ENCODE results near the gene TRPM4.
A peak's percentile ranks its signal among the peaks of the same experiment; 100 is the strongest.

The TRPM4 gene

DNA sequence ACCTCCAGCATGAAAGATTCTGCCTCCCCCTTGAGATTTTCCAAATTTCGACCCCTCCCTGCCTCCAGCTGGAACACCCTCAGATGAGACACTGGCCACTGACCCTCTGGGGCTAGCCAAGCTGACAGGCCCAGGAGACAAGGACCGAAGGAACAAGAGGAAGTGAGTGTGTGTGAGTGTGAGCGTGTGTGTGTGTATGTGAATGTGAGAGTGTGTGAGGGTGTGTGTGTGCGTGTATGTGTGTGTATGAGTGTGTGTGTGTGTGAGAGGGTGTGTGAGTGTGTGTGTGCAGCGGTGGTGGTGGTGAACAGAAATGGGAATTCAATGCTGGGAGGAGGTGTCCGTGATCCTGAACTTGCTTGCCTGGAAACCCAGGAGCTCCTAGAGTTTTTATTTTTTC, 16.2 kb upstream of the TRPM4 start:
- TF ChIP-seq, protein P1, sequence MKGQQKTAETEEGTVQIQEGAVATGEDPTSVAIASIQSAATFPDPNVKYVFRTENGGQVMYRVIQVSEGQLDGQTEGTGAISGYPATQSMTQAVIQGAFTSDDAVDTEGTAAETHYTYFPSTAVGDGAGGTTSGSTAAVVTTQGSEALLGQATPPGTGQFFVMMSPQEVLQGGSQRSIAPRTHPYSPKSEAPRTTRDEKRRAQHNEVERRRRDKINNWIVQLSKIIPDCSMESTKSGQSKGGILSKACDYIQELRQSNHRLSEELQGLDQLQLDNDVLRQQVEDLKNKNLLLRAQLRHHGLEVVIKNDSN (IDR thresholded peaks at IDR 0.05): no peak
- TF ChIP-seq NFIC (IDR thresholded peaks at IDR 0.05) (no peak), TAF1 (IDR thresholded peaks at IDR 0.05; ENCODE audit: low read depth) (no peak), FOXM1 (IDR thresholded peaks at IDR 0.05; ENCODE audit: borderline replicate concordance, low read depth) (no peak), EGR1 (IDR thresholded peaks at IDR 0.05) (no peak), CEBPB (IDR thresholded peaks at IDR 0.05) (no peak), EP300 (IDR thresholded peaks at IDR 0.05; ENCODE audit: borderline replicate concordance) (no peak), CREB1 (IDR thresholded peaks at IDR 0.05; ENCODE audit: low read depth) (no peak), ZBTB7A (IDR thresholded peaks at IDR 0.05; ENCODE audit: low read depth) (no peak), RAD21 (IDR thresholded peaks at IDR 0.05; ENCODE audit: low read depth) (no peak)
- TF ChIP-seq, protein P2, sequence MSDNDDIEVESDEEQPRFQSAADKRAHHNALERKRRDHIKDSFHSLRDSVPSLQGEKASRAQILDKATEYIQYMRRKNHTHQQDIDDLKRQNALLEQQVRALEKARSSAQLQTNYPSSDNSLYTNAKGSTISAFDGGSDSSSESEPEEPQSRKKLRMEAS (IDR thresholded peaks at IDR 0.05): no peak
- TF ChIP-seq, protein P3, sequence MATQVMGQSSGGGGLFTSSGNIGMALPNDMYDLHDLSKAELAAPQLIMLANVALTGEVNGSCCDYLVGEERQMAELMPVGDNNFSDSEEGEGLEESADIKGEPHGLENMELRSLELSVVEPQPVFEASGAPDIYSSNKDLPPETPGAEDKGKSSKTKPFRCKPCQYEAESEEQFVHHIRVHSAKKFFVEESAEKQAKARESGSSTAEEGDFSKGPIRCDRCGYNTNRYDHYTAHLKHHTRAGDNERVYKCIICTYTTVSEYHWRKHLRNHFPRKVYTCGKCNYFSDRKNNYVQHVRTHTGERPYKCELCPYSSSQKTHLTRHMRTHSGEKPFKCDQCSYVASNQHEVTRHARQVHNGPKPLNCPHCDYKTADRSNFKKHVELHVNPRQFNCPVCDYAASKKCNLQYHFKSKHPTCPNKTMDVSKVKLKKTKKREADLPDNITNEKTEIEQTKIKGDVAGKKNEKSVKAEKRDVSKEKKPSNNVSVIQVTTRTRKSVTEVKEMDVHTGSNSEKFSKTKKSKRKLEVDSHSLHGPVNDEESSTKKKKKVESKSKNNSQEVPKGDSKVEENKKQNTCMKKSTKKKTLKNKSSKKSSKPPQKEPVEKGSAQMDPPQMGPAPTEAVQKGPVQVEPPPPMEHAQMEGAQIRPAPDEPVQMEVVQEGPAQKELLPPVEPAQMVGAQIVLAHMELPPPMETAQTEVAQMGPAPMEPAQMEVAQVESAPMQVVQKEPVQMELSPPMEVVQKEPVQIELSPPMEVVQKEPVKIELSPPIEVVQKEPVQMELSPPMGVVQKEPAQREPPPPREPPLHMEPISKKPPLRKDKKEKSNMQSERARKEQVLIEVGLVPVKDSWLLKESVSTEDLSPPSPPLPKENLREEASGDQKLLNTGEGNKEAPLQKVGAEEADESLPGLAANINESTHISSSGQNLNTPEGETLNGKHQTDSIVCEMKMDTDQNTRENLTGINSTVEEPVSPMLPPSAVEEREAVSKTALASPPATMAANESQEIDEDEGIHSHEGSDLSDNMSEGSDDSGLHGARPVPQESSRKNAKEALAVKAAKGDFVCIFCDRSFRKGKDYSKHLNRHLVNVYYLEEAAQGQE (IDR thresholded peaks at IDR 0.05; ENCODE audit: low read depth): no peak

DNA sequence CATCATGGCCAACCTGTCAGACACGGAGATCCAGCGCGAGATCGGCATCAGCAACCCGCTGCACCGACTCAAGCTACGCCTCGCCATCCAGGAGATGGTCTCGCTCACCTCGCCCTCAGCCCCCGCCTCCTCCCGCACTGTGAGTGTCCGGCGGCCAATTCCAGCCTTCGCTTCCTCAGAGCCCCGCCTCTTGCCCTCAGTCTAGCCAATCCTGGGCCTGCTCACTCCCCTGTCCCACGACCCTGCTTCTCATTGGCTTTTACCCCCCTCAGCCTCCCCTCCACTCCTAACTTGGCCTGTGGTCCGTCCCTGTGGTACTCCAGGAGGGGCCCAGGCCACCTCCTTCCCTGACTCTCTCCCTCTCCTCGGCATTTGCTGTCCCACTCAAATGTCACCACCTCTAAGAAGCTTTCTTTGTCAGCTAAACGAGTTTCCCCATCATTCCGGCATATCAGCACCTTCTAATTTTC, 14.7 kb upstream of the TRPM4 start:
- TF ChIP-seq ZBTB7A (IDR thresholded peaks at IDR 0.05; ENCODE audit: low read depth) (0 out of 2 replicates have a peak, but pooled peaks have one; percentile 48), RAD21 (IDR thresholded peaks at IDR 0.05; ENCODE audit: low read depth) (no peak), TEAD4 (IDR thresholded peaks at IDR 0.05) (no peak), FOXM1 (IDR thresholded peaks at IDR 0.05; ENCODE audit: borderline replicate concordance, low read depth) (no peak), NFIC (IDR thresholded peaks at IDR 0.05) (no peak), EP300 (IDR thresholded peaks at IDR 0.05; ENCODE audit: borderline replicate concordance) (no peak), TAF1 (IDR thresholded peaks at IDR 0.05; ENCODE audit: low read depth) (0 out of 2 replicates have a peak, but pooled peaks have one; percentile 37)
- TF ChIP-seq, protein P2 (IDR thresholded peaks at IDR 0.05): peak; percentile 68
- TF ChIP-seq, protein P3 (IDR thresholded peaks at IDR 0.05; ENCODE audit: low read depth): no peak

DNA sequence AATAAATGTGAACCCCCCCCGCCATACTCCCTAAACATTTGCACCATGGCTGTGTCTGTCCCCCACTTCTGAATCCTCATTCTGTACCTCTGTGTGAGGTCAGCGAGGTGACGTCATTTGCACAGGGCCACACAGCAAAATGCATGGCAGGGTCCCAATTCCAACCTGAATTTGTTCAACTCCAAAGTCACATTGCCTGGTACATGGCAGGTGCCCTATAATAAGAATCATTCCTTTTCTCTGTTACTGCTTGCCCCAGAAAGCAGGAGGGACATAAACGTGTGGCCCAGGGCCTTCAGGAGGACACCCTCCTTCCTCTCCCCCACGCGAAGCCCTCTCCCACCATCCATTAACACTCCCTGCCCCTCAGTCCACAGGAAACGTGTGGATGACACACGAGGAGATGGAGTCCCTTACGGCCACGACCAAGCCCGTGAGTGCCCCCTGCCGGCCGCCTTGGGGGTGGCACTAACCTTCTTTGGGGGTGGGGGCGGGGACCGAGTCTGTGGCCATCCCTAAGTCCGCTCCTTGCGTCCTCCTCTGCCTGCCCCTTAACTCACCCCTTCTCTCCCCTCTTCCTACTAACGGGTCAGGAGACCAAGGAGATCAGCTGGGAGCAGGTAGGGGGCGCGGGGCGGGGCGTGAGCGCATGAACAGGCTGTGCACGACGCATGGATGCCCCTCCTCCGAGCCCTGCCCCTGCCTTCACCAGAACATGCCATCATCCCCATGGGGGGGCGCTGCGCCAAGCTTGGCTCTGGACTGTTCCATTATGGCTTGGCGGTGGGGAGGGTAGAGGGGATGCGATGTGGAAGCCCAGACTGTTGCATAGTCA, 11.8 kb upstream of the TRPM4 start:
- TF ChIP-seq EP300 (IDR thresholded peaks at IDR 0.05; ENCODE audit: borderline replicate concordance) (0 out of 2 replicates have a peak, but pooled peaks have one; percentile 20), YY1 (IDR thresholded peaks at IDR 0.05; ENCODE audit: low read depth) (peak; percentile 78), RAD21 (IDR thresholded peaks at IDR 0.05; ENCODE audit: low read depth) (peak; percentile 79), TAF1 (IDR thresholded peaks at IDR 0.05; ENCODE audit: low read depth) (no peak), TCF12 (IDR thresholded peaks at IDR 0.05; ENCODE audit: low read depth) (no peak; the same call in 1 of the 2 replicates), ZBTB7A (IDR thresholded peaks at IDR 0.05; ENCODE audit: low read depth) (peak; percentile 53; the same call in 1 of the 2 replicates)
- TF ChIP-seq, protein P2 (IDR thresholded peaks at IDR 0.05): peak; percentile 75

DNA sequence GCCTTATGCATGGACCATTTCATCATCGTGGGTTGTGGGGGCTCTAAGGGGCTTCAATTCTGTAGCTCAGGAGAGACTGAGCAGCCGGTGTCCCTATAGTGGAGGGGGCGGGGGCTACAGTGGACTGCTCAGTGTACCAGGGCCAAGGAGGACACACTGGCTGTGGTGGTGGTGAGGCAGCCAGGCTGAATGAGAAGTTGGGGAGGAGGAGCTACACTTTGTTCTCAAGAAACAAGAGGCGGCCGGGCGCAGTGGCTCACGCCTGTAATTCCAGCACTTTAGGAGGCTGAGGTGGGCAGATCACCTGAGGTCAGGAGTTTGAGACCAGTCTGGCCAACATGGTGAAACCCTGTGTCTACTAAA, 11.2 kb upstream of the TRPM4 start:
- TF ChIP-seq ZBTB7A (IDR thresholded peaks at IDR 0.05; ENCODE audit: low read depth): 0 out of 2 replicates have a peak, but pooled peaks have one; percentile 6

DNA sequence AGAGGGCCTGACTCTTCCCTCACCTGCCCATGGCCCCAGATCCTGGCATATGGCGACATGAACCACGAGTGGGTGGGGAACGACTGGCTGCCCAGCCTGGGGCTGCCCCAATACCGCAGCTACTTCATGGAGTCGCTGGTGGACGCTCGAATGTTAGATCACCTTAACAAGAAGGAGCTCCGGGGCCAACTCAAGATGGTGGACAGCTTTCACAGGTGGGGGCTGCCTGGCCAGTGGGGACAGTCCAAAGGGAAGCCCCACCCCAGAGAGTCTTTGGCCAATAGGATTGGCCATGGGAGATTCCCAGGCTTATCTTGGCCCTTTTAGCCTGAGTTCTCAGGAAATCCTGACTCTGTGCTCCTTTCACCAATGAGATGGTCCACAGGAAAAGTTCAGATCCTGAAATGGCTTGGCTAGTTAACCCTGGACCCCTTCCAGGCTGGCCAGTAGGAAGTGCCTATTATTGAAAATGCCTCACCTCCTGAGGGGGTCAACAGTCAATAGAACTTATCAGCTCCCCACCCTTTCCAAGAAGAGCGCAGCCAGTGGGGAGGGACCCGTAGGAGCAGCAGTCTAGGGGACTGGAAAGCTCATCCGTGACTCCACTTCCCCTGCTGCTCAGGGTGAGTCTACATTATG, 9.4 kb upstream of the TRPM4 start:
- TF ChIP-seq TAF1 (IDR thresholded peaks at IDR 0.05; ENCODE audit: low read depth): no peak
- no peak for TF ChIP-seq ZBTB7A (IDR thresholded peaks at IDR 0.05; ENCODE audit: low read depth)
- no peak for TF ChIP-seq CREB1 (IDR thresholded peaks at IDR 0.05; ENCODE audit: low read depth)
- TF ChIP-seq, protein P3 (IDR thresholded peaks at IDR 0.05; ENCODE audit: low read depth): no peak
- TF ChIP-seq, protein P2 (IDR thresholded peaks at IDR 0.05): no peak
- no peak for TF ChIP-seq YY1 (IDR thresholded peaks at IDR 0.05; ENCODE audit: low read depth)
